ENCODE results near the gene NOL11. TPM values are rescaled to one million over a fixed set of nuclear protein-coding genes. Genes with fewer than 3 reads are reported as not detected.

Gene NOL11
- total and polyA plus RNA-seq, 2 of the 8 experiments (the other 6 are each of a cell fraction or from before 2014, with no cell fraction given), result 58.0 to 97.2 TPM

GRCh38 chr17:67769231-67769630, 51.5 kb downstream of the NOL11 start:
- H2BK15ac ChIP-seq (ENCODE audit: low read length), result no peak overlapping the region
- no peak overlapping the region for H2AK5ac ChIP-seq (ENCODE audit: low read depth, low read length)
- no peaks in the 10 kb centered on the region for H3K9me3 ChIP-seq (ENCODE audit: insufficient read depth in 2 of 2, low read depth in 1 of 2, low read length in 1 of 2)
- no peaks in the 10 kb centered on the region for H3K23me2 ChIP-seq (ENCODE audit: low read depth, low read length)
- no peak for FAIRE-seq
- no peaks in the 10 kb centered on the region for H3K79me2 ChIP-seq (ENCODE audit: control insufficient read depth in 1 of 2, insufficient read depth in 2 of 2, low read length in 2 of 2)
- H3K4me1 ChIP-seq (replicated peaks in 1 of 4; ENCODE audit: control insufficient read depth in 3 of 4, insufficient read depth in 4 of 4, low read length in 3 of 4), result 0 out of 7 replicates have a peak, but pooled peaks cover 0 to 3% (median 0%) of the 10 kb centered on the region in 4 experiments
- H3K36me3 ChIP-seq (ENCODE audit: control insufficient read depth in 2 of 4, insufficient read depth in 4 of 4, low read length in 3 of 4), result no peaks in the 10 kb centered on the region
- H2BK120ac ChIP-seq (replicated peaks; ENCODE audit: low read depth, low read length), result no peak overlapping the region
- H2BK12ac ChIP-seq (ENCODE audit: low read depth, low read length), result no peak overlapping the region
- no peak overlapping the region for H4K8ac ChIP-seq (ENCODE audit: extremely low read depth, insufficient read depth, low read length)
- POLR2A ChIA-PET (ENCODE audit: partially characterized antibody), result no interaction called here
- DNase-seq (ENCODE audit: low read depth in 1 of 2, low spot score in 2 of 2), result no peak
- no peaks in the 10 kb centered on the region; the same call in 1 of the 2 replicates for H3K79me1 ChIP-seq (ENCODE audit: low read depth, low read length)
- no peak overlapping the region for H2AFZ ChIP-seq (ENCODE audit: low read length)
- 0 out of 2 replicates have a peak overlapping the region, but pooled peaks have one; percentile 21 for H2BK20ac ChIP-seq (ENCODE audit: low read length)
- no peak overlapping the region for H4K5ac ChIP-seq (ENCODE audit: insufficient read length, low read depth, low read length)
- no peak overlapping the region for H3K18ac ChIP-seq (ENCODE audit: extremely low read depth, low read length)
- 91% methylated on average over 5 of the region's 5 CpGs; no CpG with 5 or more reads in 1 of the 2 experiments for WGBS, 2 experiments (ENCODE audit: extremely low coverage in 1 of 2, insufficient coverage in 1 of 2, insufficient read length in 1 of 2, insufficient replicate concordance in 2 of 2, low coverage in 1 of 2, low lambda C conversion rate in 2 of 2, missing lambda C conversion rate in 1 of 2)
- no peak overlapping the region for H2BK5ac ChIP-seq (ENCODE audit: low read depth, low read length)
- no peak overlapping the region for H3K23ac ChIP-seq (ENCODE audit: insufficient read length)
- no peak overlapping the region for H3K4me3 ChIP-seq (ENCODE audit: extremely low read depth in 1 of 4, insufficient read depth in 2 of 4, low read depth in 3 of 4, low read length in 4 of 4)
- CTCF ChIA-PET (ENCODE audit: partially characterized antibody), result interaction anchor here (0.7 kb wide), 1 partner anchor 11 kb away, joined by 4 read pairs; no protein-coding TSS in a partner anchor
- no peaks in the 10 kb centered on the region for H3K27me3 ChIP-seq (replicated peaks in 1 of 4; ENCODE audit: control insufficient read depth in 3 of 4, extremely low read depth in 1 of 4, insufficient read depth in 3 of 4, low read length in 3 of 4)
- no peak overlapping the region for H3K14ac ChIP-seq (ENCODE audit: insufficient read length)
- H4K91ac ChIP-seq (replicated peaks; ENCODE audit: insufficient read length, low read length), result no peak overlapping the region
- H3K4ac ChIP-seq (replicated peaks; ENCODE audit: insufficient read length, low read depth, low read length), result no peak overlapping the region
- no peaks in the 10 kb centered on the region for H4K20me1 ChIP-seq (replicated peaks in 1 of 2; ENCODE audit: control insufficient read depth in 1 of 2, insufficient read depth in 2 of 2, low read length in 2 of 2)
- no peak overlapping the region for H3K4me2 ChIP-seq (ENCODE audit: insufficient read depth in 1 of 2, low read depth in 2 of 2, low read length in 2 of 2)
- H3K9ac ChIP-seq (replicated peaks in 1 of 4; ENCODE audit: extremely low read depth in 1 of 4, low read depth in 3 of 4, low read length in 3 of 4), result no peak overlapping the region
- no peak overlapping the region for H3K27ac ChIP-seq (ENCODE audit: low read depth, low read length)
- no peak overlapping the region for H3K56ac ChIP-seq (replicated peaks; ENCODE audit: insufficient read length, low read depth, low read length)
- TF ChIP-seq HDAC2 (IDR thresholded peaks at IDR 0.05; ENCODE audit: borderline replicate concordance in 1 of 2, low read depth in 2 of 2, low read length in 2 of 2) (no peak), CTBP2 (IDR thresholded peaks at IDR 0.05; ENCODE audit: borderline replicate concordance, insufficient read depth, insufficient read length, low read length) (no peak), TAF1 (IDR thresholded peaks at IDR 0.05; ENCODE audit: low read depth, low read length) (no peak), CBX8 (IDR thresholded peaks at IDR 0.05; ENCODE audit: borderline replicate concordance, low read depth, low read length) (no peak), FOSL1 (IDR thresholded peaks at IDR 0.05; ENCODE audit: insufficient read depth, low read depth, low read length) (no peak), GABPA (IDR thresholded peaks at IDR 0.05; ENCODE audit: borderline replicate concordance, insufficient read depth, low read length) (no peak), ATF2 (IDR thresholded peaks at IDR 0.05; ENCODE audit: low read length) (no peak), TEAD4 (IDR thresholded peaks at IDR 0.05; ENCODE audit: low read depth, low read length) (no peak), NANOG (IDR thresholded peaks at IDR 0.05; ENCODE audit: insufficient read depth, low read depth, low read length, poor library complexity, severe bottlenecking) (no peak), SP2 (IDR thresholded peaks at IDR 0.05; ENCODE audit: low read length) (no peak)
- TF ChIP-seq, protein P1, sequence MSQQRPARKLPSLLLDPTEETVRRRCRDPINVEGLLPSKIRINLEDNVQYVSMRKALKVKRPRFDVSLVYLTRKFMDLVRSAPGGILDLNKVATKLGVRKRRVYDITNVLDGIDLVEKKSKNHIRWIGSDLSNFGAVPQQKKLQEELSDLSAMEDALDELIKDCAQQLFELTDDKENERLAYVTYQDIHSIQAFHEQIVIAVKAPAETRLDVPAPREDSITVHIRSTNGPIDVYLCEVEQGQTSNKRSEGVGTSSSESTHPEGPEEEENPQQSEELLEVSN (IDR thresholded peaks at IDR 0.05), result no peak
